Measurements from ENCODE around the gene ATXN3L.

ATXN3L gene

GRCh38 chrX:13270360-13270759, 49.5 kb downstream of the ATXN3L start:
- in situ Hi-C loops (cut with MboI; ENCODE audit: low sequenced_read_pairs, unreplicated experiment), result loop anchor here (25.0 kb wide), 1 partner anchor 283 kb away; the partner anchor contains the start of gene TMSB4X
- no peak for DNase-seq (ENCODE audit: low spot score)
- TF ChIP-seq CTCF (IDR thresholded peaks at IDR 0.05; ENCODE audit: borderline replicate concordance, control extremely low read depth, extremely low read depth, insufficient read depth, missing control alignments), result no peak

DNA sequence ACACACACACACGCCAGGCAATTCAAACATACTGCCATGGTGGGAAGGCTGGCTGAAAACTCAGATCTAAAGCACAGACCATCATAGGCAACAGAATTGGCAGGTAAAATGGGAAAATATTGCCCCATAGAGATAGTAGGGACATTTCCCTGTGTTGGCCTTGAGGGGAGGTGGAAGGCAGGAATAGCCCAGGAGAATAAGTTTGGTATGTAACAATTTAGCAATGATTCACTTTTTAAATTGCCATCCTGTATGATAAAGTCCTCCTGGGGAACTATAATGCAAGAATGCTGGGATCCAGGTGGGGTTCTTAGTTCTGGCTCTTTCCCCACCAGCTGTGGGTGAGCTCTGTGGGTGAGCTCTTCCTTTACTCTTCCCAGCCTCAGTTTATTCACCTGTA, 51.0 kb downstream of the ATXN3L start:
- no peak for TF ChIP-seq CTCF (IDR thresholded peaks at IDR 0.05; ENCODE audit: borderline replicate concordance, control extremely low read depth, extremely low read depth, insufficient read depth, missing control alignments)
- no peak for DNase-seq (ENCODE audit: low spot score)
- in situ Hi-C loops (cut with MboI; ENCODE audit: low sequenced_read_pairs, unreplicated experiment), result loop anchor here (10.0 to 25.0 kb wide), 2 partner anchors 196 to 282 kb away; partner anchors contain the start of gene TMSB4X
